HepG2 (cell line): Measurements from ENCODE around the gene AKT2. TPM values are rescaled to one million over a fixed set of nuclear protein-coding genes. Genes with fewer than 3 reads are reported as not detected.

Experiments used
- ATAC-seq: fragments of 200-7000 bp; cut with Tn5 transposase; 3 replicates; pipeline ENCODE4 v1.9.1; 2020; ENCODE audit warnings: mild to moderate bottlenecking, moderate library complexity
- BruUV-seq: library from RNA; stranded (reverse); fragments of 400-500 nt; replicated peaks from 2 replicates; lab custom pipeline; 2021; lab: Mats Ljungman, UMichigan
- CTCF ChIA-PET: fragments of 300-600 bp; formaldehyde crosslinking; extraction: SDS; loops from one replicate; lab custom pipeline; 2021; ENCODE audit warnings: low total read pairs, inconsistent platforms, low intra/inter-chr PET ratio; lab: Yijun Ruan, JAX
- POLR2A ChIA-PET: fragments of 350-600 bp; sonication (Branson Sonifier 250); formaldehyde crosslinking; loops from one replicate; lab custom pipeline; 2020; ENCODE audit warnings: antibody characterized with exemption, inconsistent platforms; lab: Yijun Ruan, JAX
- DNase-seq: peaks from one replicate; pipeline ENCODE4 v3.0.0-alpha.2; 2015; ENCODE audit warnings: low spot score
- FAIRE-seq: peaks from 3 replicates; lab custom pipeline; 2011; peaks lifted over from hg19 to GRCh38; lab: Jason Lieb, UNC
- H2AFZ ChIP-seq: one replicate; pipeline ENCODE4 v1.6.1; 2011; ENCODE audit warnings: low read length, inconsistent platforms
- H3K27ac ChIP-seq: fragments of 300-600 bp; 3 replicates; pipeline ENCODE4 v1.8.0; 2011; ENCODE audit warnings: mixed run types, mild to moderate bottlenecking, mixed read lengths, low read length, inconsistent platforms; ENCODE audit not compliant: insufficient read depth; ENCODE audit errors: extremely low read length
- H3K27me3 ChIP-seq, 2 experiments: fragments of 200-600 bp in 1 of 2; 2 replicates in 1 of 2; 3 replicates in 1 of 2; pipeline versions ENCODE4 v1.6.0 to v1.8.0; 2011; ENCODE audit warnings: low read length in 2 of 2, mild to moderate bottlenecking in 2 of 2, moderate library complexity in 2 of 2, inconsistent platforms in 1 of 2; ENCODE audit not compliant: insufficient read depth in 2 of 2, control insufficient read depth in 1 of 2
- H3K36me3 ChIP-seq, 2 experiments: fragments of 200-600 bp in 1 of 2; replicated peaks in 1 of 2; 2 replicates in 1 of 2; 3 replicates in 1 of 2; pipeline versions ENCODE4 v1.5.1 to v1.8.0; 2011; ENCODE audit warnings: low read length in 2 of 2, inconsistent platforms in 1 of 2; ENCODE audit not compliant: insufficient read depth in 2 of 2, control insufficient read depth in 1 of 2
- H3K4me1 ChIP-seq: 2 replicates; pipeline ENCODE4 v1.5.1; 2012; ENCODE audit warnings: low read length, inconsistent platforms; ENCODE audit not compliant: insufficient read depth
- H3K4me2 ChIP-seq: 2 replicates; pipeline ENCODE4 v1.6.0; 2011; ENCODE audit warnings: low read depth, low read length, inconsistent platforms
- H3K4me3 ChIP-seq, 3 experiments: fragments of 200-600 bp in 1 of 3; sonication (generic), shearing (Covaris generic) in 1 of 3; replicated peaks in 1 of 3; 2 replicates each; pipeline ENCODE4 v1.5.1; 2011 to 2016; ENCODE audit warnings: low read length in 3 of 3, inconsistent platforms in 2 of 3, low read depth in 2 of 3, mild to moderate bottlenecking in 2 of 3, control low read depth in 1 of 3, mixed read lengths in 1 of 3; ENCODE audit not compliant: insufficient read depth in 1 of 3
- H3K79me2 ChIP-seq: one replicate; pipeline ENCODE4 v1.6.1; 2011; ENCODE audit warnings: low read length, inconsistent platforms; ENCODE audit not compliant: insufficient read depth
- H3K9ac ChIP-seq: 2 replicates; pipeline ENCODE4 v1.6.0; 2011; ENCODE audit warnings: mild to moderate bottlenecking, low read depth, low read length, inconsistent platforms; ENCODE audit not compliant: insufficient read depth
- H3K9me3 ChIP-seq: 2 replicates; pipeline ENCODE4 v1.5.1; 2012; ENCODE audit warnings: mild to moderate bottlenecking, low read length
- H4K20me1 ChIP-seq: 2 replicates; pipeline ENCODE4 v1.6.0; 2011; ENCODE audit warnings: inconsistent platforms, mild to moderate bottlenecking, low read length, moderate library complexity; ENCODE audit not compliant: insufficient read depth
- BCLAF1 ChIP-seq: fragments of 450-650 bp; IDR thresholded peaks from 2 replicates; pipeline ENCODE4 v1.6.1; 2017; ENCODE audit warnings: mild to moderate bottlenecking
- BRCA1 ChIP-seq: sonication (generic); formaldehyde crosslinking; IDR thresholded peaks from 2 replicates; pipeline ENCODE4 v1.4.0; 2020; ENCODE audit warnings: missing genetic modification reagents
- DZIP1 ChIP-seq: sonication (generic); formaldehyde crosslinking; IDR thresholded peaks from 2 replicates; pipeline ENCODE4 v1.5.0; 2020; ENCODE audit warnings: mild to moderate bottlenecking, missing genetic modification reagents
- GTF2F1 ChIP-seq: fragments of 150-350 bp; IDR thresholded peaks from 2 replicates; pipeline ENCODE4 v1.6.1; 2014; ENCODE audit warnings: low read length
- MIER3 ChIP-seq: IDR thresholded peaks from 2 replicates; pipeline ENCODE4 v1.6.1; 2016; ENCODE audit warnings: missing compliant biosample characterization, borderline replicate concordance
- ZNF513 ChIP-seq: sonication (generic); formaldehyde crosslinking; conservative IDR thresholded peaks from 2 replicates; pipeline ENCODE4 v1.5.0; 2020; ENCODE audit warnings: missing genetic modification reagents
- ZNF768 ChIP-seq: sonication (generic); formaldehyde crosslinking; IDR thresholded peaks from 2 replicates; pipeline ENCODE4 v1.4.0; 2020; ENCODE audit warnings: missing genetic modification reagents
- WGBS: methylation state at CpG from one replicate; pipeline ENCODE4 v1.1.6; 2017; ENCODE audit warnings: low lambda C conversion rate; 5-methylcytosine and 5-hydroxymethylcytosine counted together
- in situ Hi-C: cut with HindIII; loops from 2 replicates; pipeline ENCODE4 v1.10.0; 2017; ENCODE audit warnings: low pct_unique_long_range_greater_than_20kb; ENCODE audit not compliant: extremely low pct_ligation_motif_present
- intact Hi-C: fragments of 100-400 bp; cut with micrococcal nuclease; formaldehyde crosslinking; loops from one replicate; pipeline ENCODE4 v1.10.0; 2022; ENCODE audit not compliant: unreplicated experiment
- polyA plus RNA-seq, 8 experiments: library from polyadenylated mRNA; depleted of rRNA in 3 of 8; stranded (reverse) in 7 of 8; unstranded in 1 of 8; fragments of >200 nt; fragmentation: Illumina TruSeq in 4 of 8; extraction: Trizol in 4 of 8; gene quantifications; 2 replicates each; pipeline versions ENCODE4 v1.2.1 to v1.2.3, GENCODE V29; 2011 to 2016; ENCODE audit warnings: low read depth in 4 of 8, missing spikeins in 1 of 8, mixed read lengths in 1 of 8; ENCODE audit not compliant: insufficient read depth in 1 of 8
- total RNA-seq, 5 experiments: library from RNA; depleted of rRNA; stranded (reverse); fragments of >200 nt; fragmentation: Illumina TruSeq; extraction: Trizol; gene quantifications; 2 replicates each; pipeline ENCODE4 v1.2.3, GENCODE V29; 2016; ENCODE audit warnings: low read depth in 1 of 5

Gene AKT2
- total and polyA plus RNA-seq, 2 of the 13 experiments (the other 11 are each of a cell fraction or from before 2014, with no cell fraction given) = 82.1 to 173 TPM

- TF ChIP-seq DZIP1 (CRISPR knock-in tag) (no peak), MIER3 (CRISPR knock-in tag) (no peak), GTF2F1 (no peak), BCLAF1 (no peak), ZNF513 (CRISPR knock-in tag) (no peak), ZNF768 (CRISPR knock-in tag) (no peak), BRCA1 (no peak)
- Histone ChIP-seq H3K36me3 (peaks cover 25 to 74% of the 10 kb centered on the region in 2 experiments), H3K79me2 (peaks cover 8% of the 10 kb centered on the region), H3K27me3 (no peaks in the 10 kb centered on the region), H3K27ac (no peak overlapping the region), H3K9me3 (no peaks in the 10 kb centered on the region), H3K9ac (no peak overlapping the region), H4K20me1 (no peaks in the 10 kb centered on the region), H2AFZ (no peak overlapping the region), H3K4me2 (no peak overlapping the region), H3K4me1 (peaks cover 8% of the 10 kb centered on the region; the same call in 1 of the 2 replicates), H3K4me3 (no peak overlapping the region)
- WGBS = over 99% methylated on average over 12 of the region's 12 CpGs
- intact Hi-C loops (no loop called here), in situ Hi-C loops (no loop called here)
- DNase-seq = no peak
- POLR2A ChIA-PET = no interaction called here
- CTCF ChIA-PET = no interaction called here
- no TSS peak for BruUV-seq
- ATAC-seq = no peak
- no peak for FAIRE-seq
These were observed 43.9 kb downstream of the AKT2 start for GRCh38 chr19:40241125-40241808.
